ENCODE results near the gene HOXD10.

HOXD10 gene

DNA sequence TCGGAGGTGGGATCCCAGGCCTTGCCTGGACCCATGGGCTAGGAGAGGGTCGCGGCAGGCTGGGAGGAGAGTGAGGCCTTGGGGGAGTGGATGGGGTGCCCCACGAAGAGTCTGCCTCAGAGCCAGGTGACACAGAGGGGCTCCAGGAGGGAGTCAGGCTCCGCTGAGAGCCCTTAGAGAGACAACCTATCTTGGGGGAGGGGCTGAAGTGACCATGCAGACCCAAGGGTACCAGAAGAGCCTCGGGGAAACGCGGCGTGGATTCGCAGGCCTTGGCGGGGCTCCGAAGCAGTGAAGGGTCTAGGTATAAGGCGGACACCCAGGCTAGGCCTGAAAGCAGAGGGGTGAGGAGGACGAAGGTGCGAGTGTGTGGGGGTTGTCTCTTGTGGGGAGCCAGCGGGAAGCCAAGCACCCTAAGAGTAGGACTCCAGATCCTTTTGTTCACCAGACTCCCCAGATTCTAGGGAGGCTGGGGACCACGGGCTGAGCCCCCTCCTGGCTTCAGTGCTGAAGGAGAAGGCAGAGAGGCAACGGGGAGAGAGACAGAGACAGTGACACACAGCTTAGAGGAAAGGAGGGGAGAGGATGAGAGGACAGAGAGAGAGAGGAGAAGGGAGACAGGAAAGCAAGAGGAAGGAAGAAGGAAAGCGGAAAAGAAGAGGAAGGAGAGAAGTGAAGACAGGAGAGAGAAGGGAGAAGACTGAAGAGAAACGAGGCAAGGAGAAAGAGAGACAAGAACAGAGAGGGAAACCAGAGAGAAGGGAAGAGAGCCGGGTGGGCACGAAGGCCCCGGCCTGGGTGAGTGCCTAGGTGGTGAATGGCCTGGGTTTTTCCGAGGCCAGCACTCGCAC, 10.6 kb upstream of the HOXD10 start:
- in situ Hi-C loops (cut with HindIII; ENCODE audit: low sequenced_read_pairs), result loop anchor here (25.0 kb wide), 1 partner anchor 1031 kb away; no protein-coding TSS in a partner anchor

DNA sequence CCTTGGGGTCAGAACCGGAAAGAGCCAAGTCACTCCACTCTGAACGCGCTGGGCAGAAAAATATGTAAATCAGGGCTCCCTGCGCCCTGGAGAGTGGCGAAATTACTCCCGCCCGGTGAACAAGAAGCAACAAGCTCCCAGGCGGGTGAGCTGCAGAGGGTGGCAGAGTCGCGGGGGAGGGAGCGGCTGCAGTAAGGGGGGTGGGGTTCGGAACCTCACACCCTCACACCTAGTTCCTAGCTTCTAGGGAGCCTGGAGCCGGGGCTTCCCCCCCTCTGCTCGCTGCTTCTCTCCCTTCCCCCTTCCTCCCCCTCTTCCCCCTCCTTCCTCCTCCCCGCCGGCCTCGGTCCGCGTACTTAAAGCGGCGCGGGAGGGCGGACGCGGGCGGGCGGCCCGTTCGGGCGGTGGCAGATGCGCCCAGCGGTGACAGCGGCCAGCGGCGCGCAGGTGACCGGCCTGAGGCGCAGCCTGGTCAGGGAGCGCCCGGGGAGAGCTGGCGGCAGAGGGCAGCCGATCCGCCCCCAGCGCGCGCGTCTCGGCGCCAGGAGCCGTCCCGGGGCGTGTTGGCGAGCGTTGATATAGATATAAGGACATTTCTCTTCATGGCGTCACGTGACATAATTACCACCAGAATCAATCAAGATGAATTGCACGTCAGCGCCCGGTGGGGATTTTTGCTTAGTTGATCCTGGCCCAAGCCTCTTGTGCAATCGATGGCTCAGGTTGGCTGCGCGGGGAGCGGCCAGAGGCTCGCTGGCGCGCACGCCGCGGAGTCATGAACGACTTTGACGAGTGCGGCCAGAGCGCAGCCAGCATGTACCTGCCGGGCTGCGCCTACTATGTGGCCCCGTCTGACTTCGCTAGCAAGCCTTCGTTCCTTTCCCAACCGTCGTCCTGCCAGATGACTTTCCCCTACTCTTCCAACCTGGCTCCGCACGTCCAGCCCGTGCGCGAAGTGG, 9.7 kb upstream of the HOXD10 start, which contains the start of gene HOXD11:
Gene HOXD11, plus strand, starts transcription at position 700 of the 959 bp plus-strand sequence. Its CDS starts 76 bp downstream, at position 776.
- in situ Hi-C loops (cut with HindIII; ENCODE audit: low sequenced_read_pairs), result loop anchor here (25.0 kb wide), 1 partner anchor 1030 kb away; no protein-coding TSS in a partner anchor

DNA sequence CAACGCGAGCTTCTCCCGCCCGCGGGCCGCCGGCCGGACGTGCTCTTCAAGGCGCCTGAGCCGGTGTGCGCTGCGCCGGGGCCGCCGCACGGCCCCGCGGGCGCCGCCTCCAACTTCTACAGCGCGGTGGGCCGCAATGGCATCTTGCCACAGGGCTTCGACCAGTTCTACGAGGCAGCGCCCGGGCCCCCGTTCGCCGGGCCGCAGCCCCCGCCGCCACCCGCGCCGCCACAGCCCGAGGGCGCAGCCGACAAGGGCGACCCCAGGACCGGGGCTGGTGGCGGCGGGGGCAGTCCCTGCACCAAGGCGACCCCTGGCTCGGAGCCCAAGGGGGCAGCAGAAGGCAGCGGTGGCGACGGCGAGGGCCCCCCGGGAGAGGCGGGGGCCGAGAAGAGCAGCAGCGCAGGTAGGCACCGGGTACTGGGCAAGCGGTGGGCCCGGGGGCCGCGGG, 8.8 kb upstream of the HOXD10 start:
- in situ Hi-C loops (cut with HindIII; ENCODE audit: low sequenced_read_pairs), result loop anchor here (25.0 kb wide), 1 partner anchor 1030 kb away; no protein-coding TSS in a partner anchor

DNA sequence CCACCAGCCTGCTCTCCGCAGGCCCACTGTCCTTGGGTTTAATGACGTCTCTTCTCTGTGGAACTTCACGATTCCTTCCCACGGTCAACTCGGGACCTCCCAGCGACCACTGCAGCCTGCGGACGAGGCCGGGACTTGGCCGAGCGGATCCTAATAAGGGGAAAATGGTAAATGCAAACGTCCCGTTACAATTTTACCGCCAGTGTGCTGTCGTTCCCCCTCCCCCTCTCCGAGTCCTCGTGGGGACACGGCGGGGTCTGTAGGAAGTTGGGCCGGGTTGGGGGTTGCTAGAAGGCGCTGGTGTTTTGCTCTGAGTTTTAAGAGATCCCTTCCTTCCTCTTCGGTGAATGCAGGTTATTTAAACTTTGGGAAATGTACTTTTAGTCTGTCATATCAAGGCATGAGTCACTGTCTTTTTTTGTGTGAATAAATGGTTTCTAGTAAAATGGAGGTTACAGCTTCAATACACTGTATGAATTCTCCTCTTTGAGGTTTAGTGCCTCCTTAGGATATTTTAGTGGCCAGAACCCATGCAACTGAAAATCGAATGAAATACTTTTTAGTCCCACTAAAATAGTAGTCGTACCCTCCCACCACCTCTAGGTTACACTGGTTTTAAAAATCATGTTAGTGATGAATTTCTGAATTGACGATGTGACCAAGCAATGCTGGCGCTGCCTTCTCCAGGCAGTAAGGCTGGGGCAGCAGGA, 7.2 kb upstream of the HOXD10 start:
- in situ Hi-C loops (cut with HindIII; ENCODE audit: low sequenced_read_pairs), result loop anchor here (25.0 kb wide), 1 partner anchor 1028 kb away; no protein-coding TSS in a partner anchor

DNA sequence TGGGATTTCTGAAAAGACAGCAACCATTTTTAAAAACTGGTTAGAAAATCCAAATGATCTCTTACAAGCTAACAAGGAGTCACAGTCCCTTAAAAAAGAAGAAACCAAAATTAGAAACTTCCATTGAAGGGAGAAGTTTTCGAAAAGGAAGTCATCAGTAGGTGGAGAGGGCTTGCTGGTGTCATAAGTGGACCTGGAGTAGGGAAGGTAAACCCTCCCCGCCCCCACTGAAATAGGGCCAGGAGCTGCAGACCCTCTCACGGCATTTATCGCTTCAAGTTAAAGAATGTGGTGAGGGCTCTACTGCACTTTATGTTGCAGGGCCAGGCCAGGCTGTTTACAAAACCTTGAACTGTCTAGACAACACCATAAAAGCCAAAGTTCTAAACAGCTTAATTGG, 6.6 kb upstream of the HOXD10 start:
- in situ Hi-C loops (cut with HindIII; ENCODE audit: low sequenced_read_pairs), result loop anchor here (25.0 kb wide), 1 partner anchor 1027 kb away; no protein-coding TSS in a partner anchor

DNA sequence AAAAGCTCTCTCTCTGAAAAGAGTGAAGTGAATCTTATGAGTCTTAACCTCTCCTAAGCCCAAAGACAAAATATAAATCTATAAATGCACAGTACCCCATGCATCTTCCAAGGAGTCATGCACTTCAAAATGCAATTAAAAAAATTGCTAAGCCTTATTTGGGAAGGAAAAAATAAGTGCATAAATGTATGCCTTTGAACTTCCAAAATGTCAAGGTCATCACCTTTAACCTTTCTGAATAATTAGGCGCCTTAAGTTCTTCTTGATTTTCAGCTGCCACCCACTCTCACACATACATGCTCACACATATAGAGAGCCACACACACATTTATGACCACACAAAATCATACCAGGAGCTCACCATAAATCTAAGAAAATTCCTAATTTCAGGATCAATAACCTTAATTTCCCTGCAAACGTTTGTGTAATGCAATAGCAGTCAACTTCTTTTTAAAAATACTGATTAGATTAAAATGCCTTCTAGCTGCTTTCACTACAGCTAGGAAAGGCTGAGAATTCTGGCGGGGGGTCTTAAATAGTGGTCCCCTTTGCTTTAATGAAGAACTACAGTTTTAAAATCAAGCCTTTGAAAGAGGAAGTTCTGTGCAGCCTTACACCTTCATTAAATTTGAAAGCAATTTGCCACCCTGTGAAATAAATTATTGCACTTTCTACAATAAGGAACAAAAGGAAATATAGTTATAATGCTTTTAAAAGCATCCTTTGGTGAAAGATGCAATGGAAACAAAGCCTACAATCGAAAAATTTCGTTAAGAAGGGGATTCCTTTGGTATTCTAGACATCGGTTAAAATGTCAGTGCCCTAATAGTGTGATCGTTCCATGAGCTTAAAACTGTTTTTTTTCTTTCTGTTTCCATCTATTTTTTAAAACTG, 5.9 kb upstream of the HOXD10 start:
- in situ Hi-C loops (cut with HindIII; ENCODE audit: low sequenced_read_pairs), result loop anchor here (25.0 kb wide), 1 partner anchor 1027 kb away; no protein-coding TSS in a partner anchor

DNA sequence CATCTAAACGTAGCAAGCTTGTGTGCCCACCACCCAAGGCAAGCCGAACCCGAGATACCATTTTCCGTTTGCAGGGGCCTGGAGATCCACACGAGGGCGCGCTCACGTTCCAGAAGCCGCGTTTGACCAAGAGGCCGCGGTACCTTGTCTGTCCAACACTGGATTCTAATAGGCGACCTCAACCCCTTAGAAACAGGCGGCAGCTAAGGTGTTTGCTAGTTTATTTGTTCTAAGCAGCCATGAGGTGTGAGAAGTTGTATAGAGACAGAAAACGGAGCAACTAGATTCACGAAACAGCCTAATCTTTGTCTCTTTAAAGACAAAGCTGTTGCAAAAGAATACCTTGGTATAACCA, 5.3 kb upstream of the HOXD10 start:
- in situ Hi-C loops (cut with HindIII; ENCODE audit: low sequenced_read_pairs), result loop anchor here (25.0 kb wide), 1 partner anchor 1026 kb away; no protein-coding TSS in a partner anchor

DNA sequence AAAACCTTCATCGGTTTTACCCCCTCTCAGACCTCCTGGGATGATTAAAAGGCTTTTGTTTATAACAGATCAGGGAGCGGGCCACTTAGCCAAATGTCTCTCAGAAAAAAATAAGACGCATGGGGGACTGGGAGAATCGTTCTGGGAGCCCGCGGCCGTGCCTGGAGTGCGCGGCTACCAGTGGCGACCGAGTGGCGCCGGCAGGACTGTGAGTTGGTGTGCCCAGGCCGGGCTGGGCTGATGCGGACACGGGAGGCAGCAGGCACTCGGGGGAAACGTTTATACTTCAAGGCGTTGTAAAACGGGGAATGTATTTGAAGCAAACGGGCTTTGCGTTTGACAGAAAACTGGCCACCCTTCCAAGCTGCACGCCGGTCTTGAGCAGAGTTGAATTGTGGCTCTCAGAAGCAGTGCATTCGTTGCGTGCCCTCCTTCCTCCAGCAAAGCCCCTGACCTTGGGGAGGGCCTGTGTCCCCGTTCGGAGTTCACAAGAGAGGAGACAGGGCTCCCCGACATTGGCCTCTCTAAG, 4.7 kb upstream of the HOXD10 start:
- in situ Hi-C loops (cut with HindIII; ENCODE audit: low sequenced_read_pairs), result loop anchor here (25.0 kb wide), 1 partner anchor 1025 kb away; no protein-coding TSS in a partner anchor

DNA sequence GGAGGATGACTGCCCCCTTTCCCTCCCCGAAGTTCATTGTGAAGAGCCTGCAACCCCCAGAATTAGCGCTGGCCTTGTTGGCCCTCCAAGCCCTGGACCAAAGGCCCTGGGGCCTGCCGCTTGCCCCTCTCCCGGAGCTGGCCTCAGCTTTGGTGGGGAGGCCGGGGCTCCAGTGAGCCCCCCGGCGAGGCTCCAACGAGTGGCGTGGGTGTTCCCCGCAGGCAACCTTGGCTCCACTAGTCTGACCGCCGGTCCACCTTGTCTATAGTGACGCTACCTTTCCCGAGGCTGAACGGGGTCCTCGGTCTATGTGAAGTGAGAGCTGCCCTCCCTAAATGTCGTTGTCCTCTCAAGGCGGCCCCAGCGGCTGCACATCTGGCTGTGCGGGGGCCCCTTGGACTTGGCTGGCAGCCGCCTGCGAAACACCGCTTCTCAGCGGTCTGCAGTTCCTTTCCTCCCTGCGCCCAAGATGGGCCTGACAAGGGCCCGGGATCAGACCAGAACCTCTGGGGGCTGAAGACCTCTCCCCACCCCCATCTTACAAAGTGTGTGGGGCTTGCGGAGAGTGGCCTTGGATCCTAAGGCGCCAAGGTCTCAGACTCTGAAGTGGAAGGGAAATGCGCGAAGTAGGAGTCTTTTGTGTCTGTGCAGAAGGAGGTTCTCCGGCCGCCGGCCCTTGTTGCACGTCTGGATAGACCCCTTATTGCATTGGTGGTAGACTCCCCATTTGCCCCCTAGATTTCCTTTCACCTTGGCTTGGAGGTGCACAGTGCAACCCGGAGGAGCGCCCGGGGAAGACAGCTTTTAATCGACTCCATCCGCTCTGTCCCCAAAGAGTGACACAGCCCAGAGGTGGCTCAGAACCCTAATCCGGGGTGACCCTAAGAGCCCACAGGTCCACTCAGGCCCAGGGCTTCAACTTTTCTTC, 3.9 kb upstream of the HOXD10 start:
- in situ Hi-C loops (cut with HindIII; ENCODE audit: low sequenced_read_pairs), result loop anchor here (25.0 kb wide), 1 partner anchor 1025 kb away; no protein-coding TSS in a partner anchor

DNA sequence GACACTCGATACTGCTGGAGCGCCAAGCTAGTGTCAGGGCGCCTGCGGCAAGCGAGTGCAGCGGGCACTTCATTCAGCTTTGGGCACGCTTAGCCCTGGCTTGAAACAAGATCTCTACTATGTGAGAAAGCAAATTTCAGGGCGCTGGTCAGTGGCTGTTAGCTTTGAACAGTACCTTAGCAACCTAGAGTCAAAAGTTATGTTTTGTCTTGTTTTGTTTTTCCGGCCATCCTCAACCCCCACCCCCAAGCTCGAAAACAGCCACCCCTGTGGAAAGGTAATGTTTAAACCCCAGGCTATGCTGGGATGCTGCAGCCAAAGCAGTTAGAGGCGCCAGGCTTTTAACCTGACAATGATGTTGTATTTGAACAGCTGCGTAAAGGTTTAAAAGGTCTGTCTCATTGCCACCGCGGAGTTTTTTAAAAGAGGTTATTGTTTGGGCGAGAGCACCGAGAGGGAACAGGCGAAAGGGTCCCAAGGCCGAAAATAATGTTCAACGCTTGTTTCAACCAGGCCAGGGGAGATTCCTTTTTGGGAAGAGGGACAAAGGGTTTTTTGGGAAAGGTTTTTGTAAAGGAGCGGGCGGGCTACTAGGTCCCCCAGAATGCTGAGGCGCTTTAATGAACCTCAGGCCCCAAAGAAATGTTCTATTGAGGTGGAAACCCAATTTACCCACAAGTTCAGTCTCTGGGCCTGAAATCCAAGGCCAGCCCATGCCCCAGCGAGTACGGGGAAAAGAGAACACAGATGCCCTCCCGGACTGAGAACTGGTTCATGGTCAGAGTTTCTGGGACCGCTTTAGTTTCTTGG, 2.3 kb upstream of the HOXD10 start:
- in situ Hi-C loops (cut with HindIII; ENCODE audit: low sequenced_read_pairs), result loop anchor here (25.0 kb wide), 1 partner anchor 1023 kb away; no protein-coding TSS in a partner anchor

DNA sequence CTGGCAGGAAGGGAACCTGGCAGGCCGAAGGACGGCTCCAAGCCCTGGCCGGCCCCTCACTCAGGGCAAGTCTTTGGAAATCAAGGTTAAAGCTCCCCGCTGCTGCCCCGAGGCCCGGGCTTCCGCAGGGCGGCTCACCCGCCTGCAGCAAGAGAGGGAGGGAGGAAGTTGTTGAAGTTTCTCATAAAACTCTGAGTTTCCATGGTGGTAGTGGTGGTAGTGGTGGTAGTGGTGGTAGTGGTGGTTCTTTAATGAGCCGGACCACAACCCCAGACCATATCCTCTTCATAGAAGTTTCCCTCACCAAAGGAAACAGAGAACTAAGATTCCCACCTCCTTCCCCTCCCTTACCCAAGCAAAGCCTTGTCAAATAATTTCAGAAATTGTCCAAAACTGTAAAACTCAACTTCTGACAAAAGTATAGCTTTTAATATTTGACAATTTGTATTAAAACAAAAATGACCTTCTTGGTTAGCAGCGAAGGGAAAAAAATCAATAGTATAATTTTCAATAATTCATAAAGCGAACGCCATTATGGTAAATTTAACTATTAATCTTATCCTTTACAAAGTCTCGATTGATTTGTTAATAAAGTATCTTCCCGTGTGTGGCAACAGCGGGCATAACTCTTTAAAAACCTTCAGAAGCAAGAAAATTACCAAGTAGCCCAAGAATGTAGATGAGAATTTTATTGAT, 1.5 kb upstream of the HOXD10 start:
- in situ Hi-C loops (cut with HindIII; ENCODE audit: low sequenced_read_pairs), result loop anchor here (25.0 kb wide), 1 partner anchor 1022 kb away; no protein-coding TSS in a partner anchor

DNA sequence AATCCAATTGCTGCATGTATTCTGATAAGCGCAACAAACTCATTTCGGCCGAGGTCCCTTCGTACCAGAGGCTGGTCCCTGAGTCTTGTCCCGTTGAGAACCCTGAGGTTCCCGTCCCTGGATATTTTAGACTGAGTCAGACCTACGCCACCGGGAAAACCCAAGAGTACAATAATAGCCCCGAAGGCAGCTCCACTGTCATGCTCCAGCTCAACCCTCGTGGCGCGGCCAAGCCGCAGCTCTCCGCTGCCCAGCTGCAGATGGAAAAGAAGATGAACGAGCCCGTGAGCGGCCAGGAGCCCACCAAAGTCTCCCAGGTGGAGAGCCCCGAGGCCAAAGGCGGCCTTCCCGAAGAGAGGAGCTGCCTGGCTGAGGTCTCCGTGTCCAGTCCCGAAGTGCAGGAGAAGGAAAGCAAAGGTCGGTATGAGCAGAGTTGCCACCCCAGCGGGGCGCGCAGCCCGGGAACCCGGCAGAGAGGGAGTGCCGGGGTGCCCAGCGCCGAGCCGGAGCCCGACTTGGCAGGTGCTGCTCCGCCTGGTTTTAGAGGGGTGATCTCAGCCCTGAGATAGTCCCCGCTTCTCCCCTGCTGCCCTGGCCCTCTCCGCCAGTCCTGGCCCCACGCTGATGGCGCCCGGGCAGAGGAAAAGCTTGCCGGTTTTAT, 714 bp downstream of the HOXD10 start:
- in situ Hi-C loops (cut with HindIII; ENCODE audit: low sequenced_read_pairs), result loop anchor here (25.0 kb wide), 1 partner anchor 1020 kb away; no protein-coding TSS in a partner anchor

DNA sequence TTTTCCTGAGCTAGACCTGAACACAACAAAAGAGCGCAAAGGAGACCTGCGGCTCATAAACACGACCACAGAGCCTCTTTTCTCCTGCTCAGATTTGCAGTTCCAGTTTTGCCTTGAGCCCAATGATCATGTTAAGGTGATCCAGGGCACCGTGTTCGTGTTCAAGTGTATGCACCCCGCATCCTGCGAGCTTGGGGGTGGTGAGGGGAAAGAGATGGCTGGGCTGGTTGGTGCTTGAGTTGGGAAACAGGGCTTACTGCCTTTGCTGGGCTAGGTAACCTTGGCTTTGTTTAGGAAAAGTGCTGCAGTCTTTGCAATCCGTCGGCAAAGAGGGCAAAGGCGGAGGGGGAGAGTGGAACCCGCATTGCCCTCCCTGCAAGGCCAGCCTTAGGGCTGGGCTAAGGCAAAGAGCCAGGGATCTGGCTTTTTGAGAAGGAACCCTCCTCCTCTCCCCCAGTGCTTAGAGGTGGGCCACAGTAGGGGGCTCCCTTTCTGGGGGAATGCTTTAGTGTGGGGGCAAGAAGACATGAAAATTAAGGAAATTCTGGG, 1.3 kb downstream of the HOXD10 start:
- in situ Hi-C loops (cut with HindIII; ENCODE audit: low sequenced_read_pairs), result loop anchor here (25.0 kb wide), 1 partner anchor 1019 kb away; no protein-coding TSS in a partner anchor

DNA sequence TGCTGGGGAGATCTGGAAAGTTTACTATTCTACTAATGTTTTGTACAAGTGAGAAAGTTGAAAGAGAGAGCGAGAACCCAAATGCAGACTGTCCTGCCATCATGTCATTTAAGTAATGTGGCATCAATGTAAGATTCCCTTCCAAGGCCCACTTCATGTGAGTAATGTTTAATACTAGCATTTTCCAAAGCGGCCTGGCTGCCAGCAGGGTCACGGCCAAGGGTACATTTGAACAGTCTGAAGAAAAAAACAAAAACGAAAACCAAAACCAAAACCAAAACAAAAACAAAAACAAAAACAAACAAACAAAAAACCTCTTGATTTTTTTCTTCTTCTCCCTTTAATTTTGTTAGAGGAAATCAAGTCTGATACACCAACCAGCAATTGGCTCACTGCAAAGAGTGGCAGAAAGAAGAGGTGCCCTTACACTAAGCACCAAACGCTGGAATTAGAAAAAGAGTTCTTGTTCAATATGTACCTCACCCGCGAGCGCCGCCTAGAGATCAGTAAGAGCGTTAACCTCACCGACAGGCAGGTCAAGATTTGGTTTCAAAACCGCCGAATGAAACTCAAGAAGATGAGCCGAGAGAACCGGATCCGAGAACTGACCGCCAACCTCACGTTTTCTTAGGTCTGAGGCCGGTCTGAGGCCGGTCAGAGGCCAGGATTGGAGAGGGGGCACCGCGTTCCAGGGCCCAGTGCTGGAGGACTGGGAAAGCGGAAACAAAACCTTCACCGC, 2.2 kb downstream of the HOXD10 start:
- in situ Hi-C loops (cut with HindIII; ENCODE audit: low sequenced_read_pairs), result loop anchor here (25.0 kb wide), 1 partner anchor 1019 kb away; no protein-coding TSS in a partner anchor

Measured in endothelial cell of hepatic sinusoid (primary cell).